SKM-1 (cell line): Measurements from ENCODE around the gene PLA2G4D.

Experiments used
- DNase-seq: peaks from one replicate; lab custom pipeline; 2025; ENCODE audit not compliant: unreplicated experiment; lab: John Stamatoyannopoulos, UW

The PLA2G4D gene

GRCh38 chr15:42056934-42057798 is 37.2 kb downstream of the PLA2G4D start:
- DNase-seq, result peak; percentile 66

DNA sequence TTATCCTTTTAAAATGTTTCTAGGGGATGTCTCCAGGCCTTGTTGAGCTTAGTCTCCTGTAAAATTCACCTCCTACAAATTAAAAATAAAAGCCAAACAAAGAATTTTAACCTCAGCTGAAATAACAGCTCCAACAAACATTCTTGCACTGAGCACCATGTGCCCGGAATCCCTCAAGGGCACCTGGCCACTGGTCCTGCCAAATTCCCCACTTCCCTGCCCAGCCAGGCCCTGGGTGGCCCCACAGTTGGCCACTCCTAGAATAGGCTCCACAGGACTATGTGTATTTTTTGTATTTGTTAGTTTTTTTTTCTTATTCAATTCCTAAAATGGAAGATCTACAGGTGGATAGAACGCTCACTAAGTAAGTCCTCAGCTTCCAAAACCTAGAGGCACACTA is 40.4 kb downstream of the PLA2G4D start:
- DNase-seq, result no peak

GRCh38 chr15:42053010-42053409 is 41.4 kb downstream of the PLA2G4D start:
- no peak for DNase-seq

- DNase-seq, result no peak
Observed at GRCh38 chr15:42050484-42051255, 43.7 kb downstream of the PLA2G4D start.

DNA sequence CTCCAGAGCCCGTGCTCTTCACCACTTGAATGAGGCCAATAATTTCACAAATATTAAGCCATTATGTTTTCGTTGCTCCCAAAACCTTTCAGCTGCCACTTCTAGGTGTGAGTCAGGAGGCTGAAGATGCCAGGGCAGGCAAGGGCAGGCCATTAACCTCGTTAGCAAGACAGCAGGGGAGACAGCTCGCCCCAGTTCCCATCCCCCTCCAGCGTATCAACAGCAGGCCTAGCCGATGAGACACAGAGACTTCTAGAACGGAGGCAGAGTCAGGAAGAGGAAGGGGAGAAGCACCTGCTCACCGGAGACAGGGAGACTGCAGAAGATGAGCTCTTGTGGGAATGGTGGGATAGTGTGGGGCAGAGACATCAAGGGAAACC is 45.6 kb downstream of the PLA2G4D start:
- DNase-seq, result no peak

- no peak for DNase-seq
Observed at GRCh38 chr15:42048080-42048820, 46.1 kb downstream of the PLA2G4D start.

DNA sequence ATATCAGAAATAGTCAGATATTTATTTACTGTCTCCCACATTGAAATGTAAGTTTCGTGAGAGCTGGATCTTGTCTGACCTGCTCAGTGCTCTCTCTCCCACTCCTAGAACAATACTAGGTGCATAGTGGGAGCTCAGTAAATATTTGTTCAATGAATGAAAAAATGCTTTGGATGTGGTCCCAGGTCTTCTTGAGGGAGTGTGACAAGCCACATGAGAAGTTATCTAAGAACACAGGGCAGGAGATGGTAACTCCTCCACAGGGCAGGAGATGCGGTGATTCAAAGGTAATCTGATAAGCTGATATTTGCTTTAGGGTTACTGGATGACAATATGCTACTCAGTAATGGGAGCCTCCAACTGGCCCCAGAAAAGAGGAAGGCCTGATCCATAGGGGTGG is 47.8 kb downstream of the PLA2G4D start:
- DNase-seq, result no peak

DNA sequence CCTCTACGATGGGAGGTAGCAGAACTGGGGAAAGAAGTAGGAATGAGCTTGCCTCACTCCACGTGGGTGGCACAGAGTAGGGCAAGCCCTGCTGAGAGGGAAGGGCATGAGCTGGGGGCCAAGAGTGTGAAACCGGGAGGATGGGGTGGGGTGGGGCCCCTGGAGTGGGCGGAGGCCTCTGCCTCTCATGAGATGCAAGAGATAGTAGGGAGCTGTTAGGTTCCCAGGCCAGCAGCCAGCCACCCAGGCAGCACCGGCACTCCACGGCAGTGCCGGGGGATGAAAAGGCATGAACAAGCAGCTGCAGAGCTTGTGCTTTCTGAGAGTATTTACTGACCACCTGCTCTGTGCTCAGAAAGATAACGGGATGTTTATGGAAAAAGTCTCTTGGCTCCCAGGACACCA is 49.1 kb downstream of the PLA2G4D start:
- DNase-seq, result no peak

GRCh38 chr15:42042602-42043400 is 51.6 kb downstream of the PLA2G4D start:
- DNase-seq, result no peak

DNA sequence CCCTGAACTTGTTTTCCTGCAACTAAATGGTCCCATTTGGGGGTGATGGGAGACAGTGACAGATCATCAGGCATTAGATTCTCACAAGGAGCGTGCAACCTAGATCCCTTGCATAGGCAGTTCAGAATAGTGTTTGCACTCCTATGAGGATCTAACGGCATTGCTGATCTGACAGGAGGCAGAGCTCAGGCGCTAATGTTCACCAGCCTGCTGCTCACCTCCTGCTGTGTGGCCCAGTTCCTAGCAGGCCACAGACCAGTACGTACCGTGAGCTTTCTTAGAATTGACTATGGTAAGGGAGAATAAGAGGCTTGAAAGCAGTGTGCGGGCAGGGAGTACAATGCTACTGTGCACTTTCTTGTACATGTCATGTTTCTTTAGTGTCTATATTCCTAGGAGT is 56.0 kb downstream of the PLA2G4D start:
- no peak for DNase-seq

DNA sequence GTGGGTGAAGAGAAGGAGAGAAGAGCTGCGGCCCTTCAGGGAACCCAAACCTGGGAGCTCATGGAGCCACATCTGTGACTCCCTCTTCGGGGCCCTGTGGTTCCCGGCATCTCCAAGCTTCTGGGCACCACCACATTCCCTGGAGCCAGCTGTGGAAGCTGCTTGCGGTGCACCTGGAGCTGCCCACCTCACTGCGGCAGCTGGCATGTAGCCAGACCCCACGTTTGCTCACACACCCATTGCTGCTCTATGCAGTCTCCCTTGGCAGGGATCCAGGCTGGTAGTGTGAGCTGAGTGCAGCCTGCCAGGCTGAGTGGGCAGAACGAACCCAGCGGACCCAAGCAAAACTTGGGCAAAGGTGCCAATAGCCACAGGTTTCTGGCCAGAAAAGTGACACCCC is 56.7 kb downstream of the PLA2G4D start:
- DNase-seq, result no peak

- no peak for DNase-seq
Observed at GRCh38 chr15:42036966-42037365, 57.4 kb downstream of the PLA2G4D start.

- no peak for DNase-seq
Observed at GRCh38 chr15:42036112-42036905, 58.1 kb downstream of the PLA2G4D start.

DNA sequence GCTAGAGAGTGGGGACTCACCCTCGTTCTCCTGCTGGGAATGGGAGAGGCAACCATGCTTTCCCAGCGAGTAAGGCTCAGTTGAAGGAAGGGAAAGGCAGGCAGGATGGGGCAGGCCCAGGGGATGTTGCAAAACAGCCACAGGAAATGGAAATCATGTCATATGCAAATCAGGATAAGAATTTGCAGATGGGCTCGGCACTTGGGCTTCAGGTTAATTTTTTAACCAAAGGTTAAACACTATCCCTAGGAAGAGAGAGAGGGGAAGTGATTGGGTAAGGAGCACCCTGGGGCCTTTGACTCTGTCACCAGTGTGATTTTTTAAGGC is 59.0 kb downstream of the PLA2G4D start:
- peak; percentile 23 for DNase-seq

- no peak for DNase-seq
Observed at GRCh38 chr15:42034628-42035434, 59.5 kb downstream of the PLA2G4D start.

- no peak for DNase-seq
Observed at GRCh38 chr15:42033214-42033873, 61.0 kb downstream of the PLA2G4D start.

GRCh38 chr15:42032376-42033213 is 61.8 kb downstream of the PLA2G4D start:
- DNase-seq, result no peak
